HepG2 (cell line): Measurements from ENCODE around the gene HS3ST3B1. TPM values are rescaled to one million over a fixed set of nuclear protein-coding genes. Genes with fewer than 3 reads are reported as not detected.

Experiments
- ATF7 ChIP-seq, 2 experiments: fragments of 450-650 bp in 1 of 2; sonication (generic) in 1 of 2; formaldehyde crosslinking in 1 of 2; IDR thresholded peaks; 2 replicates each; pipeline versions ENCODE4 v1.4.0 to v1.6.1; 2016 to 2020; ENCODE audit warnings: antibody characterized with exemption in 1 of 2, mild to moderate bottlenecking in 1 of 2, missing genetic modification reagents in 1 of 2
- ETV6 ChIP-seq: sonication (generic); formaldehyde crosslinking; conservative IDR thresholded peaks from 2 replicates; pipeline ENCODE4 v1.4.0; 2020; ENCODE audit warnings: missing genetic modification reagents
- HNF4G ChIP-seq, 2 experiments: sonication (generic) in 1 of 2; formaldehyde crosslinking in 1 of 2; IDR thresholded peaks; 2 replicates each; pipeline versions ENCODE4 v1.4.0 to v1.6.1; 2011 to 2020; ENCODE audit warnings: borderline replicate concordance in 2 of 2, low read depth in 2 of 2, mild to moderate bottlenecking in 2 of 2, low read length in 1 of 2, missing genetic modification reagents in 1 of 2, moderate library complexity in 1 of 2
- MXI1 ChIP-seq: IDR thresholded peaks from 3 replicates; pipeline ENCODE4 v1.6.1; 2012; ENCODE audit warnings: low read depth, low read length, inconsistent platforms, borderline replicate concordance
- MYNN ChIP-seq: sonication (generic); formaldehyde crosslinking; IDR thresholded peaks from 2 replicates; pipeline ENCODE4 v1.4.0; 2020; ENCODE audit warnings: mild to moderate bottlenecking, low read depth, missing genetic modification reagents
- NFYC ChIP-seq: IDR thresholded peaks from 2 replicates; pipeline ENCODE4 v1.6.1; 2016; ENCODE audit warnings: missing genetic modification reagents, missing compliant biosample characterization
- RBM39 ChIP-seq: fragments of 200-400 bp; formaldehyde crosslinking; IDR thresholded peaks from one replicate; pipeline ENCODE4 v1.6.1; 2018; ENCODE audit warnings: antibody characterized with exemption, mild to moderate bottlenecking, low read depth, low read length; ENCODE audit not compliant: poor library complexity, severe bottlenecking
- REL ChIP-seq: sonication (generic); formaldehyde crosslinking; conservative IDR thresholded peaks from 2 replicates; pipeline ENCODE4 v1.8.0; 2022; ENCODE audit warnings: mild to moderate bottlenecking, missing genetic modification reagents, moderate library complexity
- STAG1 ChIP-seq: sonication (generic); formaldehyde crosslinking; IDR thresholded peaks from 2 replicates; pipeline ENCODE4 v1.4.0; 2020; ENCODE audit warnings: missing genetic modification reagents
- TCF7 ChIP-seq: sonication (generic); IDR thresholded peaks from 2 replicates; pipeline ENCODE4 v1.6.1; 2016; ENCODE audit warnings: antibody characterized with exemption, low read depth
- TFAP4 ChIP-seq: sonication (generic); IDR thresholded peaks from 2 replicates; pipeline ENCODE4 v1.6.1; 2016; ENCODE audit warnings: low read depth, borderline replicate concordance
- ZFY ChIP-seq: sonication (generic); formaldehyde crosslinking; IDR thresholded peaks from 2 replicates; pipeline ENCODE4 v1.4.0; 2020; ENCODE audit warnings: missing genetic modification reagents
- ZNF142 ChIP-seq: sonication (generic); formaldehyde crosslinking; IDR thresholded peaks from 2 replicates; pipeline ENCODE4 v1.4.0; 2020; ENCODE audit warnings: missing genetic modification reagents
- ZNF224 ChIP-seq: sonication (generic); formaldehyde crosslinking; IDR thresholded peaks from 2 replicates; pipeline ENCODE4 v1.5.0; 2020; ENCODE audit warnings: mild to moderate bottlenecking, missing genetic modification reagents
- ZNF432 ChIP-seq: sonication (generic); formaldehyde crosslinking; IDR thresholded peaks from 2 replicates; pipeline ENCODE4 v1.5.0; 2020; ENCODE audit warnings: missing genetic modification reagents, mild to moderate bottlenecking, borderline replicate concordance
- ZNF576 ChIP-seq: sonication (generic); formaldehyde crosslinking; IDR thresholded peaks from 2 replicates; pipeline ENCODE4 v1.4.0; 2020; ENCODE audit warnings: mild to moderate bottlenecking, missing genetic modification reagents
- ZNF776 ChIP-seq: sonication (generic); formaldehyde crosslinking; IDR thresholded peaks from 2 replicates; pipeline ENCODE4 v1.4.0; 2020; ENCODE audit warnings: mild to moderate bottlenecking, missing genetic modification reagents
- ZSCAN29 ChIP-seq: sonication (generic); formaldehyde crosslinking; conservative IDR thresholded peaks from 2 replicates; pipeline ENCODE4 v1.4.0; 2020; ENCODE audit warnings: mild to moderate bottlenecking, missing genetic modification reagents
- polyA plus RNA-seq, 8 experiments: library from polyadenylated mRNA; depleted of rRNA in 3 of 8; stranded (reverse) in 7 of 8; unstranded in 1 of 8; fragments of >200 nt; fragmentation: Illumina TruSeq in 4 of 8; extraction: Trizol in 4 of 8; gene quantifications; 2 replicates each; pipeline versions ENCODE4 v1.2.1 to v1.2.3, GENCODE V29; 2011 to 2016; ENCODE audit warnings: low read depth in 4 of 8, missing spikeins in 1 of 8, mixed read lengths in 1 of 8; ENCODE audit not compliant: insufficient read depth in 1 of 8
- total RNA-seq, 5 experiments: library from RNA; depleted of rRNA; stranded (reverse); fragments of >200 nt; fragmentation: Illumina TruSeq; extraction: Trizol; gene quantifications; 2 replicates each; pipeline ENCODE4 v1.2.3, GENCODE V29; 2016; ENCODE audit warnings: low read depth in 1 of 5

Gene HS3ST3B1
- total and polyA plus RNA-seq, 2 of the 13 experiments (the other 11 are each of a cell fraction or from before 2014, with no cell fraction given): 15.7 to 39.5 TPM

- TF ChIP-seq REL (CRISPR knock-in tag): peak; percentile 57; the same call in 1 of the 2 replicates
- TF ChIP-seq ETV6 (CRISPR knock-in tag): no peak
- TF ChIP-seq TFAP4: peak; percentile 68; the same call in 1 of the 2 replicates
- TF ChIP-seq ZNF776 (CRISPR knock-in tag): peak; percentile 69; the same call in 1 of the 2 replicates
- TF ChIP-seq NFYC: no peak
- no peak for TF ChIP-seq TCF7
- TF ChIP-seq ZFY: peak; percentile 75
- TF ChIP-seq ATF7 (IDR thresholded peaks at IDR 0.05): no peak
- TF ChIP-seq ATF7 (CRISPR knock-in tag; IDR thresholded peaks at IDR 0.05): no peak
- no peak; the same call in 2 of the 3 replicates for TF ChIP-seq MXI1
- TF ChIP-seq HNF4G (IDR thresholded peaks at IDR 0.05; ENCODE audit: borderline replicate concordance, low read depth, low read length): no peak
- peak; percentile 70; the same call in 1 of the 2 replicates for TF ChIP-seq HNF4G (CRISPR knock-in tag; IDR thresholded peaks at IDR 0.05; ENCODE audit: borderline replicate concordance, low read depth)
- TF ChIP-seq STAG1 (CRISPR knock-in tag): peak; percentile 78
- peak; percentile 91 for TF ChIP-seq ZNF142 (CRISPR knock-in tag)
- no peak; the same call in 1 of the 2 replicates for TF ChIP-seq ZNF224
- peak; percentile 86 for TF ChIP-seq RBM39
- TF ChIP-seq MYNN (CRISPR knock-in tag): no peak
- TF ChIP-seq ZSCAN29 (CRISPR knock-in tag): 0 out of 2 replicates have a peak, but pooled peaks have one; percentile 46
- TF ChIP-seq ZNF432 (CRISPR knock-in tag): no peak
- TF ChIP-seq ZNF576 (CRISPR knock-in tag): no peak
Measured at GRCh38 chr17:14297161-14297851, 3.6 kb upstream of the HS3ST3B1 start (continued).
